Middle frontal gyrus (tissue), 1 donor: Measurements from ENCODE around the gene PRKAR2B.

Experiments
- DNase-seq: peaks from one replicate; pipeline ENCODE4 v3.0.0-alpha.2; 2015; ENCODE audit warnings: low spot score; ENCODE audit errors: extremely low spot score

PRKAR2B gene

DNA sequence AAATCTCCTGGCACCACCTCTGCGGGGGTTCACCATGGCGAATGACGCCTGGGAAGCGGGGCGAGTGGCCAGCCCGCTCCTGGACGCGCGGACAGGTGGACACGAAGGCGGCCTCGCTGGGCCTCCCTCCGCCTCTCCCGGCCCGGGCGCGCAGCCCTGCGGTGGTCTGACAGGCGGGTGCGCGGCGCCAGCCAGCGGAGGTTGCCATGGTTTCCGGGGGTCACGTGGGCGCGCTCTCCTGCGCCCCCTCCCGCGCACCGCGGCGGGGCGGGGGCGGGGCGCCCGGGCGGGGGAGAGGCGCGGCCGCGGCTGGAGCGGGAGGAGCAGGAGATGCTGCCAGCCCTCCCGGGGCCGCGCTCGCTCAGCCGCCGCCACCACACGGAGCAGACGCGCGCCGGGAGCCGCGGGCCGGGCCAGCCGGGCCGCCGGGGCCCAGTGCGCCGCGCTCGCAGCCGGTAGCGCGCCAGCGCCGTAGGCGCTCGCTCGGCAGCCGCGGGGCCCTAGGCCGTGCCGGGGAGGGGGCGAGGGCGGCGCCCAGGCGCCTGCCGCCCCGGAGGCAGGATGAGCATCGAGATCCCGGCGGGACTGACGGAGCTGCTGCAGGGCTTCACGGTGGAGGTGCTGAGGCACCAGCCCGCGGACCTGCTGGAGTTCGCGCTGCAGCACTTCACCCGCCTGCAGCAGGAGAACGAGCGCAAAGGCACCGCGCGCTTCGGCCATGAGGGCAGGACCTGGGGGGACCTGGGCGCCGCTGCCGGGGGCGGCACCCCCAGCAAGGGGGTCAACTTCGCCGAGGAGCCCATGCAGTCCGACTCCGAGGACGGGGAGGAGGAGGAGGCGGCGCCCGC lies at the start of gene PRKAR2B:
Gene PRKAR2B, plus strand, starts transcription at position 359 of the 848 bp plus-strand sequence. Its CDS starts 203 bp downstream, at position 562.
- peak; percentile 68 for DNase-seq

DNA sequence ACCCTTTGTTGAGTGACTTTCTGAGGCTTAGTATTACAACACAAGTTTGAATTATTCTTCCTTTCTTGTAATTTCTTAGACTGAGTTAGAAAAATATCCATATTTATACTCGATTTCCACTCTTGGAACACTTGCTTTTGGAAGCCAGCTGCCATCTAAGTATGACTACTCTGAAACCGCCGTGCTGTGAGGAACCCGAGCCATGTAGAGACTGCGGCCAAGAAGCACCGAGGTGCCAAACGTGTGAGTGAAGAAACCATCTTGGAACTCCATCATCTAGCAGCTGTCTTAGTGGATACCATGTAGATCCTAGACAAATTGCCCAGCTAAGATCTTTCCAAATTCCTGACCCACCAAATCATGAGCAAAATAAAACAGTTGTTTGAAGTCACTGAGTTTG lies 49.7 kb upstream of the PRKAR2B start:
- DNase-seq = no peak

DNA sequence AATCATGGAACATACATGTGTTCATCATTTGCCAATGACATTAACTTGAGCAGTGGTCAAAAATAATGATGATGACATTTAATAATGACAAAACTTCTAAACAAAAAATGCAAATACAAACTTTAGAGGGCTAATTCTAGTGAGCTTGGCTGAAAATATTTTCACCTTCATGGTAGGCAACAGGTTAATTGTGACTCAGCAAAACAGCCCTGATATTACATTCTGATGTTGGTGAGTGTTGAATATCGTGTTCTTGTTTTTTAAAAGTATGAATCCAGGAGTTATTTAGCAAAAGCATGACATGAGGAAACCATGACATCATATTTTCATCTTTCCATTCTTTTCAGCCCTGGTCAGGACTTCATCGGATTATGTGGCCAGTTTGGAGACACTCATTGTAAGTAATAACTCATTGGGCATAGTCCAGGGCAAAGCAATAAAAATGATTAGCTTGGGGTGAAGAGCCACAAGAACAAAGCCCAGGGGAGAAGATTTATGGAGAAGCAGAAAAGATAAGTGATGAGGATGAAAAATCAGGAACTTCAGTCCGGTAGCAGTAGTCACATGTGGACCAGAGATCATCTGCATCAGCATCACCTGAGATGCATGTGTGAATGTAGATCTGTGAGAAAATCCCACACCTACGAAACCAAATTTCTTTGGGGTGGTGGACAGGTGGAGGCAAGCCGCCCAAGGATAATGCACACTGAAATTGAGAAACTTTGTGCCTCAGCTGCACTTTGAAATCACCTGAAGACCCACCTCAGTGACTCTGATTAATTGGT lies 46.8 kb upstream of the PRKAR2B start:
- DNase-seq = no peak

DNA sequence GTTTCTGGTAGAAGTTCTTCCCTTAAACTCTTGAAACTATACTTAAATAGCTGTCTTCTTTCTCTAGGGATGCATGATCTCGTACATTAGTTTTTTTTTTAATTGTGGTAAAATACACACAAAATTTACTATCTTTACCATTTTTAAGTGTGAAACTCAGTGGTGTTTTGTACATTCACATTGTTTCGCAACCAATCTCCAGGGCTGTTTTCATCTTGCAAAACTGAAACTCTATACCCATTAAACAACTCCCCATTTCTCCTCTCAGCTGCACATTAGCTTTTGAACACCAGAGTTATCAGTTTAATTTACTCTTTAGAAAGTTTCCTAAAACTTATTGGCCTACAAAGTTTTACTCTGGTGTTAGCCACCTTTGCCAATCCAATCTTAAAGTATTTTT lies 45.5 kb upstream of the PRKAR2B start:
- DNase-seq = no peak

DNA sequence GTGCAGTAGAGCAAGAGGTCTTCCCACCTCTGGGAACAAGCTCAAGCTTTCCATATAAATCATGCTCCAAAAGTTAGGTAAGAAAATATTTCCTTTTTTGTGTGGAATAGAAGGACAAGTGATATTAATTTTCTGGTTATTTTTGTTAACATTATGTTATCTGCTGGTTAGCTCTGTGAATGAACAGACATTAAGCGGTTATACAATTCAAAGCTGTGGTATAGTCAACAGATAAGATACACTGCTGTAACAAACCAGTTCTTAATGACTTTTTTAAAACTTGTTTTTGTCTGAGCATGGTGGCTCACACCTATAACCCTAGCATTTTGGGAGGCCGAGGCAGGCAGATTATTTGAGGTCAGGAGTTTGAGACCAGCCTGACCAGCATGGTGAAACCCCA lies 43.0 kb upstream of the PRKAR2B start:
- no peak for DNase-seq

DNA sequence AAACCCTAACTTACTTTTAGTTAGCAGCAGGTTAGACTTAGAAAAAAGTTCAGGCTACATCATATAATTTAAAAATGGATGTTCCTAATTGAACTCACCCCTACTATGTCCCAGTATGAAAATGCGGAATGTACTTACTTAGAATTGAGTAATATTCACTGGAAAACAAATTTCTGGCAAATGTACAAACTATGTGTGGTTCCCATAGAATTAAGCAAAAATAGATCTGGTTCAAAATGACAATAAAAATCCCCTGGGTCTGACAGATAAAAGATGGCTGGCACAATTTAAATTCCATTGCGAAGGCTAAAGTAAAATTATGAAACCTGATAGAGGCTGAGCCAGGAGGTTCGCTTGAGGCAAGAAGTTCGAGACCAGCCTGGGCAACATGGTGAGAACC lies 42.4 kb upstream of the PRKAR2B start:
- DNase-seq = no peak

DNA sequence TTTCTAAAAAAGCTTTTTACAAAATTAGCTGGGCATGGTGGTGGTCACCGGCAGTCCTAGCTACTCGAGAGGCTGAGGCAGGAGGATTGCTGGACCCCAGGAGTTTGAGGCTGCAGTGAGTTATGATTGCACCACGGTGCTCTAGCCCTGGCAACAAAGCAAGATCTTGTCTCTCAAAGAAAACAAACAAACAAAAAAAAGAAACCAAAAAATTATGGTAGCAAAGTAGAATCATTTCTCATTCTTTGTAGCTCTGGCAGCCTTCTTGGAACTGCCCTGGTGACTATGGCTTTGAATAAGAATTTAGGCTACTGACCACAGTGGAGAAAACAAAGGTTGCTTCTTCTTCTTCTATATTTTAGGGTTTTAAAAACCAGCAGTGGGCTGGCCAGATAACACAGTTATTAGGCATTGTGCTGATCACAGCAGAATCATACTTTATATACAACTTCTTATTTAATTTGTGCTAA lies 41.9 kb upstream of the PRKAR2B start:
- DNase-seq = no peak

DNA sequence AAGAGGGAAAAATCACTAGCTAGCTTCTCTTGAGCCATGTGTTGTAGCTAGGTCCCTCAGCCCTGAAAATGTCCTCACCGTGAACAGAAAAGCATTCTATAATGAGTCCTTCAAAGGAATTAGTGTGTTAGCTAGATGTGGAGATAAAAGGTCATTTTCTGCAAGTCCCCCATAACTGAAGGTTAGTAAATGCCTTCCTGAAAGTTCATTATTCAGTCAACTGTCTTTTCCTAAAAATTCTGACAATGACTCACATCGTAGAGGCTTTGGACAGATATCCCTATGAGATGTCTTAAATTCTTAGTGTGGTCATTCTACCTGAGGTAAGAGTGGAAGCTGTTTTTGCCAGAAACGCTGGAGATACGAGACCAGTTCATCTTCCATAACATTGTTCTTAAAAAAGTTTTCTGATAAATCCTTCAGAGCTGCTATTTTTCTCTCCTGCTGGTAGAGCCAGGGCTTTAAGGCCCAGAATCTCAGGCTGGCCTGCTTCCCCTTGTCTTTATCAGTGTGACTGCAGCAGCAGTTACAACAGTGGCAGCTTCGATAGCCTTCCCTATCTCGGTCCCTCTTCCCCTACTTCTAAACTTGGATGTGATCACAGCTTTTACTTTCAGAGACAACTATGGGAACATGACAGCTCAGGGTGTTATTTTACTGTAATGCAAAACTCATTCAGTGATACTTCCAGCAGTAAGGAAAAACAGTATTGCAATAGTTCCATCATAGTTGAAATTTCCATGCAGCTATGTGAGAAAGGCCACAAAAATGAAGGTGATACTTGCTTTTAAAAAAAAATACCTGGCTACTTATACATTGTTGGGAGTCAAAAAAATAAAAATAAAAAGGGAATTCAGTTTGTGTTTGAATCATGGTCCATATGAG lies 37.3 kb upstream of the PRKAR2B start:
- no peak for DNase-seq

DNA sequence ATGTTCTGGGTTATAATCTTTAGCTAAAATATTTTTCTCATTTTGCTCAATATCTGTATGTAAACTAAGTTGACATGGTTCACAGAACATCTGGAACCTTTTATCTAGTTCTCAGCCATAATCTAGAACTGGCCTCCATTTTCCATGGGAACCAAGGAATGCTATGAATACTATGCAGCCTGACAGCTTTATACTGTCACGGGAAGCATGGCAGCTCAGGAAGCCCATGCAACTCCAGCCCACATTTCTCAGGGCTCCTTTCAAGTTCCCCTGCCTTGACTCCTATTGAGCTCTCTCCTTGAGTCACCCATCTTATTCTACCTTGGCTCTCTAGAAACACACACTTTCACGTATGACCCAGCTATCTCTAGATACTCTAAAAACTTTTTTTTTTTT lies 36.6 kb upstream of the PRKAR2B start:
- no peak for DNase-seq

DNA sequence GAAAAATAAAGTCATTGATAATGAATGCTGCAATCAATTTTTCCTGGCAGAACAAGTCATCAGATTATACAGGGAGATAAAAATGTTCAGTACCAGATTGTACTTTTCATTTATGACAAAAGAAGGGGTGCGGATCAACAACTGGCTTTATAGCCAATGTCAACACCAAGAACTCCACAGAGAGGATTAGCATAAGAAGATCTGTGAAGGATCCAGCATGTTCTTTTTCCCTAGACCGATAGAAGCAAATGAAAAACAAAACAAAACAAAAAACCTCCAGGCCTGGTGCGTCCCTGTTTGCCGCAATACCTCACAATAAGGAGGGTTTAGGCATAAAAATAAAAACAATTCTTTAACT lies 34.7 kb upstream of the PRKAR2B start:
- DNase-seq = no peak

DNA sequence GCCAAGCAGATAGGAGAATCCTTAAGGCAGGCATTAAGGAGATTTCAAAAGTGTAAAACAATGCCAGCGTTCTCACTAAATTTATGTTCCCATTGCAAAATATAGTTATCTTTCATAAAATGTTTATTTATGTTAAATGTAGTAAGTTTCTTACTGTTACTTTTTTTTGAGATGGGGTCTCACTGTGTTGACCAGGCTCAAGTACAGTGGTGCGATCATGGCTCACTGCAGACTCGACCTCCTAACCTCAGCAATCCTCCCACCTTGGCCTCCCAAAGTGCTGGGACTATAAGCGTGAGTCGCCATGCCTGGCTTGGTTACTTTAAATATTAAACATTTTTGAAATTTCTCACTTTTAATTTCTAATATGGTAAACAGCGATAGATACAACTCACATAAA lies 31.8 kb upstream of the PRKAR2B start:
- DNase-seq = no peak

DNA sequence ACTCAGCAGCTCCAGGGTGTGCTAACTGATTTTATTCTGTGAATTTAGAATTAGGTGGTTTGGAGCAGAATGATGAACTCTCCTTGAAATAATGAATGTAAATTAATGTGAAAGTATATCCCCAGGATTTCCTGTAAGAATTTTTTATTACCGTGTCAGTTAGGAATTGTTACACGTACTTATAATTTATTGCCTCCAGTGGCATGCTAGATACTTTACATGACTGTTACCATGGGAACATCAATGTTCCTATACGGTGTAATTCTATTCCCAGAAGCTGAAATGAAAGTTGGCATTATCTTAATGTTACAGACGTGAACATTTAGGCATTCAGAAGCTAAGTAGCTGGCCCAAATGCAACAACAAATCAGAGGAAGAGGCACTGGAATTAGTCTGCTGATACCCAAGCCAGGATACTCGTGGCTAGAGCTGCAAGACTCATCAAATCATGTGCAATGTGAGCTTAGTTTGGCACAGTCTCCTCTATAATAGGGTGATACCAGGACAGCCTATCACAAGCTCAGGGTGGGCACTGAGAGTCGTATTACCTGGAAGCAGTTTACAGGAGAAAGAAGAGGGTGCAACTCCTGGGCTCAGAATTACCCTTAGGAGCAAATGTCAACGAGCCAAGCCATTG lies 30.0 kb upstream of the PRKAR2B start:
- DNase-seq = no peak

DNA sequence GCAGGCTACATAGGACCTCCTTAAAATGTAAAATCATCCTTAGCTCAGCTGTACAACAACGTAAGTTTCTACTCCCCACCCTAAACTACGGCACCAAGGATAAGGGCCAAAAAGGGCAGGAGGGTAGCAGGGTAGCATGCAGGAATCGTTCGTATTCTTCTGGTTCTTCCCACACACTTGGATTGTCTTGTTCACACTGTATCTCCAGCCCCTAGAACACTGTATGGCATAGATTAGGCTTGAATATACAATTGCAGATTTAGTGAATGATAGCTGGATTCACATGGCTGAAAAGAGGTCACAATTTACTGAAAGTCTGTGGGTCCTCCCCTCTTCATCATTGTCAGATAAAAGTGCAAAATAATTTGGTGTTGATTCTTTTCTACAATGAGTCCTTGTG lies 28.2 kb upstream of the PRKAR2B start:
- DNase-seq = no peak

DNA sequence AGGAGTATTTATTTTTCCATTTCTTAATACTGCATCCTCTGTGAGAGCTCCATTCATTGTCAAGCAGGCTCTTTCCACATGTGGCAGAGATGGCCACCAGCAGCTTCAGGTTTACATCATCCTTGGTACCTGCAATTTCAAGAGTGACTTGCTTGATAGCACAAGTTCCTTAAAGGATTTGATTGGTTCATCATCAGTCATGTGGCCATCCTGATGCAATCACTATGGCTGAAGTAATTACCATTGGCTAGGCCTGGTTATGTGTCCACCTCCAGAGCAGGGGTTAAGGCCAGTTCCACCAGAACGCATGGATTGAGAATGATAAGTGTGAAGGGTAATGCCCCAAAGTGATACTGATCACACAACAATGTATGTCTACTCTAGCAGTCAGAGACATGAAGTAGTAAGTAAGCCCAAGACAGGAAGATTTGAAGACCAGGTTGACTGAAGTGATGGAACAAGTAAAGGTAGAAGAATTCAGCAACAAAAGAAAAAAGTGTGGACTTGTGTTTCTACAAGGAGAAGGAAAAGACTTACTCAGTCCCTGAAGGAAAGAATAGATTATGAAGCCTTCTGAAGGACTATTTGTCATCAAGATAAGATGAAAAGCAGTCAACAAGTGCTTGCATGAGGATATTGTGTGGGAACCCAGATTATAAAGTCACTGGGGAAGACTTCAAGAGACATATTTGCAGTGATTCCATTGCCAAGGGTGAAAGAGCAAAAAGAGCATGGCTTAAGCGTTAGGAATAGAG lies 26.4 kb upstream of the PRKAR2B start:
- DNase-seq = no peak

DNA sequence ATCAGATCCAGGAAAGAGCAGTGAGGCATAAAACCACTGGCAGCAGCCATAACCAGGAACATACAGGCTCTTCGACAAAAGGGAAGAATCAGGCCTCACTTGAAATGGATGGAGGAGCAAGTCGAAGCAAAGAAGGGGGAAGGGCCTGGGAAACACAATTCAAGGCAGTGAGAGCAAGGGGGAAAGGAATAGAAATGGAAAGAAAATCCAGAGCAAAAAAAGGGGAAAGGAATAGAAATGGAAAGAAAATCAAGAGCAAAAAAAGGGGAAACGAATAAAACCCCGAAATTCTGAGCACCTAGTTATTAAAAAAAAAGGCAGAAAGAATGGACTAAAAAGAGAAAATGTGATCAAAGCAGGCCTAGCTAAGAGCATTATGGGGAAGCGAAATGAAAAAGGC lies 24.1 kb upstream of the PRKAR2B start:
- no peak for DNase-seq

DNA sequence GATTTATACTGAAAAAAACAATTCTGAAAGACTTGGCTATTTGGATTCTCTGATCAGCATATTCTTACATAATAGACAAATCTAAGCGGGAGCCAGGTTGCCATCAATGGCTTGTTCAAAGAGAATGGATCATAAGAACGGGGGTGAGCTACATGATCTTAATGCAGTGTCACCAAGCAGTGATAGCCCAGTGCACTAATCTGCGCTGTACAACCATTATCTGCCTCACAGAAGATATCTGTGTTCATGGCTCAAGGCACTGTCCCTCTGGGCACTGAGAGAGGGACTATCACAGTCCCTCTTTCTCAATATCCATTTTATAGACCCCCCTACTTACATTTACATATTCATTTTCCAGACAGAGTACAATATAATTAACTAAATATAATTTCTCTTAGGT lies 22.9 kb upstream of the PRKAR2B start:
- no peak for DNase-seq

DNA sequence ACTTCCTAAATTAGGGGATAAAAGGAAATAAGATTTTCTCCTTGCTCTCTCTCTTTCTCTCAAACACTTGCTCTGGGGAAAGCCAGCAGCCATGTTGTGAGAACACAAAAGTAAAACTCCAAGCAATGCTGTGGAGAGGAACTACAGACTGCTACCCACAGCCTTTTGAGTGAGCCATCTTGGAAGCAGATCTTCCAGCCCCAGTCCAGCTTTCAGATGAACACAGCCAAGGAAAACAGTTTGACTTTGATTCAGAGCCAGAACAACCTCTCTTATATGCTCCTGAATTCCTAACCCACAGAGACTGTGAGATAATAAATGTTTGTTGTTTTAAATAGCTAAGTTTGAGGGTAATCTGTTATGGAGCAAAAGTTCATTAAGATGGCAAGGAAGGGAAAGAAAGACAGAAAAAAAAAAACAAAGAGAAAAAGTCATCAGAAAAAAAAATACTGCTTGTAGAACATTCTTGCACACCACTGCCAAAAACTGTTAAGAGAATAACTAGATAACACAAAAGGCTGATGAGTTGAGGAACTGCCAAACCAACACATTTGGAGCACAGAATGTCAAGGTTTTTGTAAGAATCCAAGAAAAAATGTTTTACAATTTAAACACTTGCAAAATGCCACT lies 20.9 kb upstream of the PRKAR2B start:
- DNase-seq = no peak

DNA sequence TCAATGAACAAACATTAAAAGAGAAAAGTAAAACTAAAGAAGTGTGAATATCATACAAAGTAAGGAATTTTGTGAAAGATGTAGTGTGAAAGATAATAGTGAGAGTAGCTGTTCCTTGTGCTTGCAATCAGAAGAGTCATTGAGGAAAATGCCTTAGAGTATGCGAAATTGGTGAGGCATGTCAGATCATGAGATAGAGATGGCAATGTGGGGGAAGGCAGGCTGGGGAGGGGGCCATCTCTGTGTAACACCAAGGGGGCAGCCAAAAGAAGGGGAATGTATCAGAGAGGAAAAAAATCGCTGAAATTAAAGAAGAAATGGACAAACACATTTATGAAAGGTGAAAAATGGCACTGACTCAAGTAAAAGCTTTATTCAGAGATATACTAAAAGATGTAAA lies 19.6 kb upstream of the PRKAR2B start:
- no peak for DNase-seq

DNA sequence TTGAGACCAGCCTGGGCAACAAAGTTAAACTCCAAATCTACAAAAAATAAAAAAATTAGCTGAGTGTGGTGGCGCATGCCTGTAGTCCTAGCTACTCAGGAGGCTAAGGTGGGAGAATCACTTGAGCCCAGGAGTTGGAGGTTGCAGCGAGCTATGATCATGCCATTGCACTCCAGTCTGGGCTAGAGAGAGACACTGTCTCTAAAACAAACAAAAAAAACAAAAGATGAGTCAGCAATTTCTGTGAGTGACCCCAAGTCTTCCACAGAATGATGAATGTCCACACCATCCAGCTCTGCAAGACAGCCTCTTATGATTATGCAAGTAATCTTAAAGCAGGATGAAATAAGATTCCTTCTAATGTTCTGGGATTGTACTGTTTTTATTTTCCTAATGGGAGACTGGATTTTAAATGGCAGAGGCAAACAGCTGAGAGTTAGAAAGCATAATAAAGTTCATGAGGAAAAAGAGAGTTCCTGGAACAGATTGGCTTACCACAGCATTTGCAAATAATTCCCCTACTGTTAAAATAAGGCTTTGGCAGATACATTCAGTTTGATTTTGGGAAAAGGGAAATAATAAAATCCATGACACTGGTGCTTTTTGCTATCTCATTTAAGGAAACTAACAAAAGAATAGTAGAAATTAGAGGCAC lies 18.9 kb upstream of the PRKAR2B start:
- no peak for DNase-seq
